Measurements from ENCODE around the gene TNIP3.

DNA sequence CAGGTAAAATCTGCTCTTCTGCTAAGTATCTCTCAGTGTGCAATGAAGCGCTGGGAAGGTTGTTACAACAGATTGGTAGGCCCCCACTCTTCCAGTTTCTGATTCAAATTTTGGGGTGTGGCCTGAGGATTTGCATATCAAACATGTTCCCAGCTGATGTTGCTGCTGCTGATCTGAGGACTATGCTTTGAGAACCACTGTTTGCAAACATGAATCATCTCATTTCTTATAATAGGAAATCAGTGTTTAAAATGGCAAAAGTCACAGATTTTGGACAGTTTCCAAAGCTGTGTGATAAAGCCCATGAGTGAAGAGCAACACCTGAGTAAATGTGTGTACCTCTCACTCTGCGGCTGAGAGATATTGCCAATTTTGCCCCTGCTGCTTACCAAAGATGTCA, 55.6 kb downstream of the TNIP3 start:
- TF ChIP-seq SUZ12 (IDR thresholded peaks at IDR 0.05; ENCODE audit: extremely low read depth, insufficient read depth, insufficient read length) = no peak
- no peak for TF ChIP-seq YY1 (IDR thresholded peaks at IDR 0.05; ENCODE audit: insufficient read depth, insufficient read length)

Measured in NT2/D1 (cell line).